Measurements from ENCODE around the gene SFXN3. TPM values are rescaled to one million over a fixed set of nuclear protein-coding genes. Genes with fewer than 3 reads are reported as not detected.

SFXN3 gene
- total and polyA plus RNA-seq, 2 of the 13 experiments (the other 11 are each of a cell fraction or from before 2014, with no cell fraction given), result 16.8 to 71.5 TPM

GRCh38 chr10:101066146-101066895 lies 35.3 kb downstream of the SFXN3 start (continued):
- no peak for TF ChIP-seq ATF3 (CRISPR knock-in tag; IDR thresholded peaks at IDR 0.05)
- TF ChIP-seq PAXIP1 (CRISPR knock-in tag; conservative IDR thresholded peaks at IDR 0.05), result peak; percentile 88
- TF ChIP-seq ATF6 (CRISPR knock-in tag; conservative IDR thresholded peaks at IDR 0.05), result no peak
- no peak for TF ChIP-seq ZNF263 (CRISPR knock-in tag; IDR thresholded peaks at IDR 0.05)
- TF ChIP-seq CBX5 (CRISPR knock-in tag; IDR thresholded peaks at IDR 0.05; ENCODE audit: borderline replicate concordance), result peak; percentile 25; the same call in 1 of the 2 replicates
- no peak for TF ChIP-seq TRAFD1 (CRISPR knock-in tag; IDR thresholded peaks at IDR 0.05; ENCODE audit: borderline replicate concordance)
- TF ChIP-seq KAT7 (CRISPR knock-in tag; IDR thresholded peaks at IDR 0.05; ENCODE audit: borderline replicate concordance), result no peak; the same call in 1 of the 2 replicates
- TF ChIP-seq ZNF530 (CRISPR knock-in tag; IDR thresholded peaks at IDR 0.05; ENCODE audit: low read depth), result no peak
- peak; percentile 65; the same call in 1 of the 2 replicates for TF ChIP-seq ZNF768 (CRISPR knock-in tag; IDR thresholded peaks at IDR 0.05)
- peak; percentile 48; the same call in 1 of the 2 replicates for TF ChIP-seq MEIS1 (CRISPR knock-in tag; IDR thresholded peaks at IDR 0.05; ENCODE audit: borderline replicate concordance)
- TF ChIP-seq DMAP1 (CRISPR knock-in tag; IDR thresholded peaks at IDR 0.05), result peak; percentile 91
- no peak for TF ChIP-seq SMARCC2 (IDR thresholded peaks at IDR 0.05)
- TF ChIP-seq MLX (CRISPR knock-in tag; IDR thresholded peaks at IDR 0.05), result peak; percentile 88
- peak; percentile 70; the same call in 1 of the 2 replicates for TF ChIP-seq ZBTB7A (CRISPR knock-in tag; IDR thresholded peaks at IDR 0.05)
- peak; percentile 71; the same call in 1 of the 2 replicates for TF ChIP-seq STAT6 (CRISPR knock-in tag; IDR thresholded peaks at IDR 0.05; ENCODE audit: borderline replicate concordance)
- TF ChIP-seq XRCC5 (optimal IDR thresholded peaks at IDR 0.05; ENCODE audit: low read length), result peak; percentile 53
- TF ChIP-seq NAIF1 (CRISPR knock-in tag; IDR thresholded peaks at IDR 0.05; ENCODE audit: borderline replicate concordance), result no peak
- peak; percentile 21; the same call in 1 of the 2 replicates for TF ChIP-seq ZFP90 (CRISPR knock-in tag; IDR thresholded peaks at IDR 0.05; ENCODE audit: borderline replicate concordance)
